Nephron (organoid): ENCODE measurements around the gene ZNF503.

Source experiments
- H3K27ac Mint-ChIP-seq, 3 experiments: 2 replicates each; pipeline ENCODE4 v1.8.0; 2020; ENCODE audit warnings: mixed read lengths in 3 of 3, mild to moderate bottlenecking in 2 of 3, moderate library complexity in 1 of 3
- H3K27me3 Mint-ChIP-seq: 2 replicates; pipeline ENCODE4 v1.8.0; 2021; ENCODE audit warnings: low read depth, mild to moderate bottlenecking, moderate library complexity, mixed read lengths
- H3K36me3 Mint-ChIP-seq: 2 replicates; pipeline ENCODE4 v1.8.0; 2020; ENCODE audit warnings: low read depth, mixed read lengths
- H3K4me1 Mint-ChIP-seq: 2 replicates; pipeline ENCODE4 v1.8.0; 2020; ENCODE audit warnings: mixed read lengths
- H3K4me3 Mint-ChIP-seq, 3 experiments: 2 replicates each; pipeline ENCODE4 v1.8.0; 2020; ENCODE audit warnings: mild to moderate bottlenecking in 3 of 3, mixed read lengths in 3 of 3, moderate library complexity in 2 of 3
- H3K9me3 Mint-ChIP-seq: 2 replicates; pipeline ENCODE4 v1.8.0; 2020; ENCODE audit warnings: mixed read lengths
- CTCF ChIP-seq, 3 experiments: fragments of 200-600 bp; sonication (generic); IDR thresholded peaks; one replicate each; pipeline ENCODE4 v1.5.0; 2021; ENCODE audit warnings: antibody characterized with exemption in 3 of 3; ENCODE audit not compliant: unreplicated experiment in 3 of 3

Gene ZNF503

DNA sequence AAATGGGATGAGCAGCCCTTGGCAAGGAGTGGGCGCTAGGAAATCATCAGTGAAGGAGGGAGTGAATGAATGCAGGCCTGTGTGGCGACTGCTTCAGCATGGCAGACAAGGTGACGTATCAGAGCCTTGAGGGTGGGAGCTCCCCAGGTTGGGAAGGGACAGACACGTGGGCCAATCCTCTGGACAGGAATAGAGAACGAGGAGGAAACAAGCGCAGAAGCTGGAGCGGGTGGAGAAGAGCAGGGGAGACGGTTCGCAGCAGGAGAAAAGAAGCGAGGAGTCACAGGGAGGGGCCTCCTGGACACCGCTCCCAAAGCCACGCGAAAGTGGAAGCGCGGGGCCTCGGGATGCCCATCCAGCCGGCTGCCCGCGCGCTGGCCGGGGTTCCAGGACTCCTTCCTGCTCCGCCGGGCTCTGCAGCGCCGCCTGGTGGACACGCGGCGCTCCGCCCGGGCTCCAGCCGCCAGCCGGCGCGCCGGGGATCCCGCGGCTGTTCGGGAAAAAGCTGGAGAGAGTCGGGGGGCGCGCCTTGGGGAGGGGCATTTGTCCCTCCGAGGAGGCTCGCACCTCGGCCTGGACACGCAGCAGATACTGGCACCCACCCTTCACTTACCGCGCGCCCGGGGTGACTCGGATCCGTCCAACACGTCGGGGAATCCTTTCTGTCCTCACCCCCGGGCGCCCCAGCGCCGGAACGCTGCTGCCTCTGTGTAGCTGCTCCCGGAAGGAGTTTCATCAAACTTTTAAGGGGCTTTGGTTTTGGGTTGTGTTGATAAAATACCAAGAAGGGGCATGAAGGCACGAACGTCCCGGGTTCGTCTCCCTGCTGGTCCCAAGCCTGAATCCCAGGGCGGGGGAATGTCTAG lies 6.3 kb downstream of the ZNF503 start:
- Mint-ChIP-seq H3K9me3 (no peaks in the 10 kb centered on the region), H3K27ac (peak overlapping the region; percentile 64 to 98 (median 96)), H3K4me1 (peaks cover 19% of the 10 kb centered on the region), H3K36me3 (peaks cover 46% of the 10 kb centered on the region), H3K27me3 (peaks cover 53% of the 10 kb centered on the region), H3K4me3 (peak overlapping the region; percentile 87 to 88 (median 87))
- peak; percentile 94 to 99 (median 98) for TF ChIP-seq CTCF (IDR thresholded peaks at IDR 0.05; ENCODE audit: unreplicated experiment in 3 of 3)

GRCh38 chr10:75394221-75394620 lies 7.3 kb downstream of the ZNF503 start:
- Mint-ChIP-seq H3K27me3 (peaks cover 51% of the 10 kb centered on the region), H3K9me3 (no peaks in the 10 kb centered on the region), H3K27ac (peak overlapping the region; percentile 64 to 91 (median 91)), H3K4me1 (peaks cover 19% of the 10 kb centered on the region), H3K36me3 (peaks cover 43% of the 10 kb centered on the region), H3K4me3 (peak overlapping the region; percentile 84 to 88 (median 85))
- no peak for TF ChIP-seq CTCF (IDR thresholded peaks at IDR 0.05; ENCODE audit: unreplicated experiment in 3 of 3)

DNA sequence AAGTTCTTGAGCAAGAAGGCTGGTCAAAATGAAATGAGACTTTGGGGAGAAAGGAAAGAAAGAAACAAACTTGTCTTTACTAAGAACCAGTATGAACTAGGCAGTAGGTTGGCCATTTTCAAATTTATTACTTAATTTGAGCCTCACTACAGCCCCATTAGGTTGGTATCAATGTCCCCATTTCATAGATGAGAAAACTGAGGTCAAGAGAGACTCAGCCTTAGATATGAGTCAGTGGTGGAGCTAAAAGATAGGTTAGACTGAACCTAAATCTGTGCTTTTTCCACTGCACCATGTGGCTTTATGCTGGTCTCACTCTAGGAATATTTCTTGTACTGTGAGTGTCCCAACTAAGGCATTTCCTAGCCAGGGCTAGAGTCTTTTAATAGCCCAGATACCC lies 8.8 kb downstream of the ZNF503 start:
- Mint-ChIP-seq H3K27me3 (peaks cover 57% of the 10 kb centered on the region), H3K9me3 (no peaks in the 10 kb centered on the region), H3K27ac (no peak overlapping the region), H3K4me3 (peak overlapping the region in 2 of 3 experiments; percentile 9 to 71), H3K4me1 (peaks cover 13% of the 10 kb centered on the region), H3K36me3 (peaks cover 29% of the 10 kb centered on the region)
- no peak for TF ChIP-seq CTCF (IDR thresholded peaks at IDR 0.05; ENCODE audit: unreplicated experiment in 3 of 3)

DNA sequence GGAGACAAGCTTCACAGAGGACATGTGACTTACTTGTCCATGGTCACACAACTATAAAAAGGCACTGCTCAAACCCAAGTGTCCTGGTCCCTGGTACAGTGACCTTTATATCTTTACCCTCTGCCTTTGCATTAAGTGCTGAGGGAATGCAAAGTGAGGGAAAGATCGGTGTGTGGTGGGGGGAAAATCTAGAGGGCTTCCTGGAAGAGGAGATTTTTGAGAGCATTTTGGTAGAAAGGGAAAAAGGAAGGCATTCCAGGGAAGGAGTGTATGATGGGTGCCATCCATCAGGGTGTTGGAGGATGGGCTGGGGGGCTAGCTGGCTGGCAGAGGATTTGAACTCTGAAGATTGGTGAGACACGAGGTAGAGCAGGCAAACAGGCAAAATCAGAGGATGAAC lies 9.3 kb downstream of the ZNF503 start:
- TF ChIP-seq CTCF (IDR thresholded peaks at IDR 0.05; ENCODE audit: unreplicated experiment in 3 of 3): no peak
- H3K4me3 Mint-ChIP-seq: peak overlapping the region in 1 of 3 experiments; percentile 9

DNA sequence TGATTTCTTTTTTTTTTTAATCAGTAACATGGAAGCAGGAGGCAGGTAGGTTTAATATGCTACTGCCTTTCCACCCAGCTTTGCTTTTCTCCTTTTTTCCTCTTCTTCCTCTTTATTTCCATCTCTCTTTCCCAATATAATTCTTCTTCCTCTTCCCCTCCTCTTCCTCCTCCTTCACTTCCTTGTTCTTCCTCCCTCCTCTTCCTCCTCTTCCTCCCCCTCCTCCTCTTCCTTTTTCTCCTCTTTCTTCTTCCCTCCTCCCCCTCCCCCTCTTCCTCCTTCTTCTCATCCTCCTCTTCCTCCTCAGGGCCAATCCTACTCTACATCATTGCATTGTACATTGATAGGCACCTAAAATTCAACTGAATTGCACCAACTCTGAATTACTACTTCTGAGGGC lies 11.4 kb downstream of the ZNF503 start:
- H3K4me3 Mint-ChIP-seq: no peak overlapping the region
- peaks cover 8% of the 10 kb centered on the region for H3K4me1 Mint-ChIP-seq
- H3K36me3 Mint-ChIP-seq: peaks cover 41% of the 10 kb centered on the region
- no peak for TF ChIP-seq CTCF (IDR thresholded peaks at IDR 0.05; ENCODE audit: unreplicated experiment in 3 of 3)
- no peak overlapping the region for H3K27ac Mint-ChIP-seq
- peaks cover 16% of the 10 kb centered on the region for H3K9me3 Mint-ChIP-seq
- H3K27me3 Mint-ChIP-seq: peaks cover 65% of the 10 kb centered on the region

More for the DNA sequence above, 9.3 kb downstream of the ZNF503 start:
- Mint-ChIP-seq H3K4me1 (peaks cover 9% of the 10 kb centered on the region), H3K27me3 (peaks cover 57% of the 10 kb centered on the region), H3K27ac (no peak overlapping the region), H3K36me3 (peaks cover 28% of the 10 kb centered on the region), H3K9me3 (peaks cover 2% of the 10 kb centered on the region)

- peaks cover 58% of the 10 kb centered on the region for H3K27me3 Mint-ChIP-seq
- H3K36me3 Mint-ChIP-seq: peaks cover 24% of the 10 kb centered on the region
- no peak overlapping the region for H3K27ac Mint-ChIP-seq
- H3K9me3 Mint-ChIP-seq: peaks cover 16% of the 10 kb centered on the region
- H3K4me3 Mint-ChIP-seq: no peak overlapping the region
- no peak for TF ChIP-seq CTCF (IDR thresholded peaks at IDR 0.05; ENCODE audit: unreplicated experiment in 3 of 3)
- no peaks in the 10 kb centered on the region for H3K4me1 Mint-ChIP-seq
Measured at GRCh38 chr10:75388082-75388481, 13.5 kb downstream of the ZNF503 start.
